ENCODE results near the gene TRPC6. TPM values are rescaled to one million over a fixed set of nuclear protein-coding genes. Genes with fewer than 3 reads are reported as not detected.

The TRPC6 gene
- total RNA-seq, 1 donor from 2014 or later = 0.05 TPM

GRCh38 chr11:101448881-101449442, 134.8 kb downstream of the TRPC6 start:
- Mint-ChIP-seq H3K27me3 (no peaks in the 10 kb centered on the region), H3K27ac (no peak overlapping the region), H3K9me3 (ENCODE audit: low read depth) (no peaks in the 10 kb centered on the region), H3K4me3 (ENCODE audit: low read depth) (no peak overlapping the region), H3K4me1 (ENCODE audit: low read depth) (no peaks in the 10 kb centered on the region), H3K36me3 (ENCODE audit: insufficient read depth) (no peaks in the 10 kb centered on the region)
- no peak for DNase-seq (ENCODE audit: low spot score, unreplicated experiment)
- TF ChIP-seq, protein P1, sequence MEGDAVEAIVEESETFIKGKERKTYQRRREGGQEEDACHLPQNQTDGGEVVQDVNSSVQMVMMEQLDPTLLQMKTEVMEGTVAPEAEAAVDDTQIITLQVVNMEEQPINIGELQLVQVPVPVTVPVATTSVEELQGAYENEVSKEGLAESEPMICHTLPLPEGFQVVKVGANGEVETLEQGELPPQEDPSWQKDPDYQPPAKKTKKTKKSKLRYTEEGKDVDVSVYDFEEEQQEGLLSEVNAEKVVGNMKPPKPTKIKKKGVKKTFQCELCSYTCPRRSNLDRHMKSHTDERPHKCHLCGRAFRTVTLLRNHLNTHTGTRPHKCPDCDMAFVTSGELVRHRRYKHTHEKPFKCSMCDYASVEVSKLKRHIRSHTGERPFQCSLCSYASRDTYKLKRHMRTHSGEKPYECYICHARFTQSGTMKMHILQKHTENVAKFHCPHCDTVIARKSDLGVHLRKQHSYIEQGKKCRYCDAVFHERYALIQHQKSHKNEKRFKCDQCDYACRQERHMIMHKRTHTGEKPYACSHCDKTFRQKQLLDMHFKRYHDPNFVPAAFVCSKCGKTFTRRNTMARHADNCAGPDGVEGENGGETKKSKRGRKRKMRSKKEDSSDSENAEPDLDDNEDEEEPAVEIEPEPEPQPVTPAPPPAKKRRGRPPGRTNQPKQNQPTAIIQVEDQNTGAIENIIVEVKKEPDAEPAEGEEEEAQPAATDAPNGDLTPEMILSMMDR (IDR thresholded peaks at IDR 0.05; ENCODE audit: unreplicated experiment) = no peak

DNA sequence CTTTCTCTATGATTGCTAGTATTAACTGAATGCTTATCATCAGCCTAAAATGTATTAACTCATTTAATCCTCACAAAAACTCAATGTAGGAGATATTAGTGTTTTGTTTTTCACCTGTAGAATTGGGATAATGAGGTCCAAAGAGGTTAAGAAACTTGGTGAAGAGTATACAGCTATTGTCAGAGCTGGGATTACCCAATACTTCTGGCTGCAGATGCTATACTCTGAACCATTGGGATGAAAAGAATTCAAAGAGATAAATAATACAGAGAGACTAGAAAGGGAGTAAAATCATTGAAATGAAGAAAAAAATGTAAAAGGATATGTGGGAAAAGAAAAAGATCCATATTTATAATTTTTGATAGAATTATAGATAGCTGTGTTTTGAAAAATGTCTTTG, 137.1 kb downstream of the TRPC6 start:
- Mint-ChIP-seq H3K9me3 (ENCODE audit: low read depth) (no peaks in the 10 kb centered on the region), H3K4me1 (ENCODE audit: low read depth) (no peaks in the 10 kb centered on the region), H3K27me3 (no peaks in the 10 kb centered on the region), H3K4me3 (ENCODE audit: low read depth) (no peak overlapping the region), H3K36me3 (ENCODE audit: insufficient read depth) (no peaks in the 10 kb centered on the region), H3K27ac (no peak overlapping the region)
- no peak for DNase-seq (ENCODE audit: low spot score, unreplicated experiment)
- TF ChIP-seq, protein P1 (IDR thresholded peaks at IDR 0.05; ENCODE audit: unreplicated experiment) = no peak

- H3K9me3 Mint-ChIP-seq (ENCODE audit: low read depth) = no peaks in the 10 kb centered on the region
- DNase-seq (ENCODE audit: low spot score, unreplicated experiment) = no peak
- H3K4me3 Mint-ChIP-seq (ENCODE audit: low read depth) = no peak overlapping the region
- TF ChIP-seq, protein P1 (IDR thresholded peaks at IDR 0.05; ENCODE audit: unreplicated experiment) = no peak
- H3K4me1 Mint-ChIP-seq (ENCODE audit: low read depth) = no peaks in the 10 kb centered on the region
- no peaks in the 10 kb centered on the region for H3K36me3 Mint-ChIP-seq (ENCODE audit: insufficient read depth)
- H3K27ac Mint-ChIP-seq = no peak overlapping the region
- no peaks in the 10 kb centered on the region for H3K27me3 Mint-ChIP-seq
These were observed 137.6 kb downstream of the TRPC6 start for GRCh38 chr11:101446238-101446637.

GRCh38 chr11:101445761-101446160, 138.0 kb downstream of the TRPC6 start:
- no peaks in the 10 kb centered on the region for H3K4me1 Mint-ChIP-seq (ENCODE audit: low read depth)
- H3K36me3 Mint-ChIP-seq (ENCODE audit: insufficient read depth) = no peaks in the 10 kb centered on the region
- no peak overlapping the region for H3K27ac Mint-ChIP-seq
- H3K9me3 Mint-ChIP-seq (ENCODE audit: low read depth) = no peaks in the 10 kb centered on the region
- H3K27me3 Mint-ChIP-seq = no peaks in the 10 kb centered on the region
- TF ChIP-seq, protein P1 (IDR thresholded peaks at IDR 0.05; ENCODE audit: unreplicated experiment) = no peak
- no peak for DNase-seq (ENCODE audit: low spot score, unreplicated experiment)
- no peak overlapping the region for H3K4me3 Mint-ChIP-seq (ENCODE audit: low read depth)

DNA sequence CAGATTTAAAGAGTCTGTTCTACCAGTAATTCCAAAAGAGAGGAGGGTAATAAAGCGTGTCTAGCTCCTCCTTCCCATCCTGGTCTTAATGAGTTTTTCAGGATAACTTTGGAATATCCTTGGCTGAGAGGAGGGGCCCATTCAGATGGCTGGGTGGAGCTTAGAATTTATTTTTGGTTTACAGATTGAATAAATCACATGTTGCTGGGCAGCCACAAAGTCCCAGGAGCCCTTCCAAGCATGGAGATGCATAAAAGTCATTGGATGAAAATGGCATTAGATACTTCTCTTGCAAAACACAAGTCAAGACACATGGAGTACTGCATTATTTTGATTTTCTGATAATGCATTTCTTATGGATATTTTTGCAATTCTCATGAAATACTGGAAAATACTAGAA, 139.0 kb downstream of the TRPC6 start:
- TF ChIP-seq, protein P1 (IDR thresholded peaks at IDR 0.05; ENCODE audit: unreplicated experiment) = no peak
- Mint-ChIP-seq H3K9me3 (ENCODE audit: low read depth) (no peaks in the 10 kb centered on the region), H3K27me3 (no peaks in the 10 kb centered on the region), H3K4me1 (ENCODE audit: low read depth) (no peaks in the 10 kb centered on the region), H3K4me3 (ENCODE audit: low read depth) (no peak overlapping the region), H3K27ac (no peak overlapping the region), H3K36me3 (ENCODE audit: insufficient read depth) (no peaks in the 10 kb centered on the region)
- DNase-seq (ENCODE audit: low spot score, unreplicated experiment) = no peak
